SK-N-SH treated with all-trans-retinoic acid at 6 μM for 48 hours (cell line): ENCODE results near the gene CPSF4.

ENCODE experiments used
- ATAC-seq: fragments of 200-7000 bp; cut with Tn5 transposase; 3 replicates; pipeline ENCODE4 v1.9.1; 2020; ENCODE audit warnings: mild to moderate bottlenecking, moderate library complexity
- ARNTL ChIP-seq: fragments of 450-650 bp; formaldehyde crosslinking; IDR thresholded peaks from 2 replicates; pipeline ENCODE4 v1.5.0; 2020; ENCODE audit warnings: low read depth, mild to moderate bottlenecking, moderate library complexity, borderline replicate concordance
- BACH2 ChIP-seq: fragments of 250-450 bp; sonication (Bioruptor Pico); IDR thresholded peaks from 2 replicates; pipeline ENCODE4 v1.9.0; 2021; ENCODE audit warnings: mild to moderate bottlenecking, borderline replicate concordance
- ESRRG ChIP-seq: fragments of 250-450 bp; sonication (Bioruptor Pico); IDR thresholded peaks from 2 replicates; pipeline ENCODE4 v1.6.1; 2021; ENCODE audit warnings: mild to moderate bottlenecking
- GLIS3 ChIP-seq: fragments of 250-450 bp; sonication (Bioruptor Pico); IDR thresholded peaks from 2 replicates; pipeline ENCODE4 v1.5.0; 2020; ENCODE audit warnings: mild to moderate bottlenecking, moderate library complexity
- ISL1 ChIP-seq: fragments of 250-450 bp; sonication (Bioruptor Pico); IDR thresholded peaks from 2 replicates; pipeline ENCODE4 v2.1.2; 2022; ENCODE audit warnings: mild to moderate bottlenecking, moderate library complexity
- PPARA ChIP-seq: fragments of 250-450 bp; sonication (Bioruptor Pico); IDR thresholded peaks from 2 replicates; pipeline ENCODE4 v1.5.0; 2020; ENCODE audit warnings: mild to moderate bottlenecking, borderline replicate concordance
- RARB ChIP-seq: fragments of 250-450 bp; sonication (Bioruptor Pico); IDR thresholded peaks from 2 replicates; pipeline ENCODE4 v1.8.0; 2021; ENCODE audit warnings: mild to moderate bottlenecking, moderate library complexity
- TOX ChIP-seq: fragments of 250-450 bp; sonication (Bioruptor Pico); IDR thresholded peaks from 2 replicates; pipeline ENCODE4 v1.8.0; 2021; ENCODE audit warnings: mild to moderate bottlenecking, moderate library complexity, borderline replicate concordance
- ZNF70 ChIP-seq: fragments of 450-650 bp; formaldehyde crosslinking; IDR thresholded peaks from 2 replicates; pipeline ENCODE4 v1.5.0; 2020; ENCODE audit warnings: mild to moderate bottlenecking, moderate library complexity
- ZNF8 ChIP-seq: fragments of 450-650 bp; formaldehyde crosslinking; IDR thresholded peaks from 2 replicates; pipeline ENCODE4 v1.5.0; 2020; ENCODE audit warnings: mild to moderate bottlenecking, moderate library complexity
- TF ChIP-seq, protein P1 (sequence below): fragments of 250-450 bp; sonication (Bioruptor Pico); IDR thresholded peaks from 2 replicates; pipeline ENCODE4 v1.5.1; 2021; ENCODE audit warnings: mild to moderate bottlenecking, moderate library complexity
- TF ChIP-seq, protein P2 (sequence below): fragments of 250-450 bp; sonication (Bioruptor Pico); IDR thresholded peaks from 2 replicates; pipeline ENCODE4 v1.8.0; 2020; ENCODE audit warnings: mild to moderate bottlenecking, moderate library complexity, borderline replicate concordance
- TF ChIP-seq, protein P3 (sequence below): fragments of 250-450 bp; sonication (Bioruptor Pico); IDR thresholded peaks from 2 replicates; pipeline ENCODE4 v1.5.1; 2020; ENCODE audit warnings: low read depth, mild to moderate bottlenecking, moderate library complexity

The CPSF4 gene

DNA sequence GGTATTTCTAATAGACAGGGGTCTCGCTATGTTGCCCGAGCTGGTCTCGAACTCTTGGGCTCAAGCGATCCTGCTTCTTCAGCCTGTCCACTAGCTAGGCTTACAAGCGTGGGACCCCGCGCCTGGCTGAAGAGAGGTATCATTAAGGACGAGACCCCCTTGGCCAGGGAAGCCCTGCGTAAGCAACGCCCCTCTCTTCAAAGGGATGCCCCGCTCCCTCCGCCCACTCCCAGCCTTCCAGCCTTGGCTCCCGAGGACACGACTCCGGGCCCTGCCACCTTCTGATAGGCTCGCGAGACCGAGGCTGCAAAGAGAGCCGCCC lies 65.5 kb downstream of the CPSF4 start:
- peak; percentile 88 for ATAC-seq
- 0 out of 2 replicates have a peak, but pooled peaks have one; percentile 29 for TF ChIP-seq ZNF70 (CRISPR knock-in tag)
- TF ChIP-seq ZNF8 (CRISPR knock-in tag), result no peak

DNA sequence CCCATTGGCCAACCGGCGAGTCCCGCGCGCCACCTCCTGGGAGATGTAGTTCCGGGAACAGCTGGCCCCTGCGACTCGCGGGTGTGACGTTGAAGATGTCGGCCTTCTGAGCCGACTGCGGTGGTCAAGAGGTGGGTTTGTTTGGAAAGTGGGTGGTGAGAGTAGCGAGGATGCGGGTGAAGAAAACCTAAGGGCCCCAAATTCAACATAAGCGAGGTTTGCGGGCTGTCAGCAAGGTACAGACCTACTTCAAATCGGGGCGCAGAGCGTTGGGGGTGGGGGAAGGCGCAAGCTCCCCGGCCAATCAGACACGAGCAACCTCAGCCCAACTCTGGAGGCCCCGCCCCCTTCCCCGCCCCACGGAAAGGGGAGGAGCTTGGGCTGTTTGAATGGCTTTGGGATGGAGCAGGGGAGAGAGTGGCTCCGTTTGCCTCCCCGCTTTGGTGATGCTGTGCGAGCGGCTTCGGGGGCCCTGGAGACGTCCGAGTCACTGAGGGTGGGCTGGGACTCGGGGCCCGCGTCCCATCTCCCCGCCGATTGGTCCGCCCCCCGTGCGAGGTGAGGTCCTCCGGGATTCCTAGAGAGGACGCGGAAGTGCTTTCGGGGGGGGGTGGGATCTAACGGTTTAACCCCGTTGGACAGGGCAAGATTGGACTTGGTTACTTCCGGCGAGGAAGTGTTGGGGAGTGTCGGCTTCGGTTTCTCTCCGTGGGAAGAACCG lies 66.0 kb downstream of the CPSF4 start, which contains the start of gene ZKSCAN5:
ZKSCAN5 (plus strand) TSS at position 60 of the 721 bp plus-strand sequence. CDS start 1,383 bp downstream, outside the sequence.
- TF ChIP-seq BACH2 (CRISPR knock-in tag) (no peak), ZNF70 (CRISPR knock-in tag) (0 out of 2 replicates have a peak, but pooled peaks have one; percentile 17), ISL1 (CRISPR knock-in tag) (no peak), RARB (CRISPR knock-in tag) (peak; percentile 72), GLIS3 (CRISPR knock-in tag) (peak; percentile 5; the same call in 1 of the 2 replicates)
- TF ChIP-seq, protein P1, sequence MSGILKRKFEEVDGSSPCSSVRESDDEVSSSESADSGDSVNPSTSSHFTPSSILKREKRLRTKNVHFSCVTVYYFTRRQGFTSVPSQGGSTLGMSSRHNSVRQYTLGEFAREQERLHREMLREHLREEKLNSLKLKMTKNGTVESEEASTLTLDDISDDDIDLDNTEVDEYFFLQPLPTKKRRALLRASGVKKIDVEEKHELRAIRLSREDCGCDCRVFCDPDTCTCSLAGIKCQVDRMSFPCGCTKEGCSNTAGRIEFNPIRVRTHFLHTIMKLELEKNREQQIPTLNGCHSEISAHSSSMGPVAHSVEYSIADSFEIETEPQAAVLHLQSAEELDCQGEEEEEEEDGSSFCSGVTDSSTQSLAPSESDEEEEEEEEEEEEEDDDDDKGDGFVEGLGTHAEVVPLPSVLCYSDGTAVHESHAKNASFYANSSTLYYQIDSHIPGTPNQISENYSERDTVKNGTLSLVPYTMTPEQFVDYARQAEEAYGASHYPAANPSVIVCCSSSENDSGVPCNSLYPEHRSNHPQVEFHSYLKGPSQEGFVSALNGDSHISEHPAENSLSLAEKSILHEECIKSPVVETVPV (CRISPR knock-in tag), result no peak
- TF ChIP-seq, protein P2, sequence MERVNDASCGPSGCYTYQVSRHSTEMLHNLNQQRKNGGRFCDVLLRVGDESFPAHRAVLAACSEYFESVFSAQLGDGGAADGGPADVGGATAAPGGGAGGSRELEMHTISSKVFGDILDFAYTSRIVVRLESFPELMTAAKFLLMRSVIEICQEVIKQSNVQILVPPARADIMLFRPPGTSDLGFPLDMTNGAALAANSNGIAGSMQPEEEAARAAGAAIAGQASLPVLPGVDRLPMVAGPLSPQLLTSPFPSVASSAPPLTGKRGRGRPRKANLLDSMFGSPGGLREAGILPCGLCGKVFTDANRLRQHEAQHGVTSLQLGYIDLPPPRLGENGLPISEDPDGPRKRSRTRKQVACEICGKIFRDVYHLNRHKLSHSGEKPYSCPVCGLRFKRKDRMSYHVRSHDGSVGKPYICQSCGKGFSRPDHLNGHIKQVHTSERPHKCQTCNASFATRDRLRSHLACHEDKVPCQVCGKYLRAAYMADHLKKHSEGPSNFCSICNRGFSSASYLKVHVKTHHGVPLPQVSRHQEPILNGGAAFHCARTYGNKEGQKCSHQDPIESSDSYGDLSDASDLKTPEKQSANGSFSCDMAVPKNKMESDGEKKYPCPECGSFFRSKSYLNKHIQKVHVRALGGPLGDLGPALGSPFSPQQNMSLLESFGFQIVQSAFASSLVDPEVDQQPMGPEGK, result peak; percentile 99
- peak; percentile 80 for ATAC-seq

DNA sequence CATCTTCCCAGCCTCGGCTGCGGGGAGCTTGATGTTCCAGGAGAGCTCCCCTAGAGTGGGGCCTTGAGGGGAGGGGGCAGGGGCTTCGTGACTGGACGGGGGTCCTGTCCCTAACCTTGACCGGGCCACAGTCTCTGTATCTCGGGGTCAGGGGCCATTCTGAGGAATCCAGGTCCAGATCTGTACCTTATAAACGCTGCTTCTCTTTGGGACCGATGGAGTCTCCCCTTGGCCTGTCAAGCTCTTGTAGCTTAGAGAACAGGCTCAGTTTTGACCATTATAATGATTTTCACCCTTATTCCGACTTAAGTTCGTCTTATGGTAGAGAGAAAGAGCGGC lies 66.5 kb downstream of the CPSF4 start:
- ATAC-seq, result peak; percentile 4

More for the DNA sequence above, 66.5 kb downstream of the CPSF4 start:
- TF ChIP-seq TOX (CRISPR knock-in tag) (no peak), ISL1 (CRISPR knock-in tag) (no peak), ARNTL (CRISPR knock-in tag) (no peak), PPARA (CRISPR knock-in tag) (no peak), ZNF8 (CRISPR knock-in tag) (no peak), ESRRG (CRISPR knock-in tag) (no peak)
- TF ChIP-seq, protein P1 (CRISPR knock-in tag), result no peak
- TF ChIP-seq, protein P3, sequence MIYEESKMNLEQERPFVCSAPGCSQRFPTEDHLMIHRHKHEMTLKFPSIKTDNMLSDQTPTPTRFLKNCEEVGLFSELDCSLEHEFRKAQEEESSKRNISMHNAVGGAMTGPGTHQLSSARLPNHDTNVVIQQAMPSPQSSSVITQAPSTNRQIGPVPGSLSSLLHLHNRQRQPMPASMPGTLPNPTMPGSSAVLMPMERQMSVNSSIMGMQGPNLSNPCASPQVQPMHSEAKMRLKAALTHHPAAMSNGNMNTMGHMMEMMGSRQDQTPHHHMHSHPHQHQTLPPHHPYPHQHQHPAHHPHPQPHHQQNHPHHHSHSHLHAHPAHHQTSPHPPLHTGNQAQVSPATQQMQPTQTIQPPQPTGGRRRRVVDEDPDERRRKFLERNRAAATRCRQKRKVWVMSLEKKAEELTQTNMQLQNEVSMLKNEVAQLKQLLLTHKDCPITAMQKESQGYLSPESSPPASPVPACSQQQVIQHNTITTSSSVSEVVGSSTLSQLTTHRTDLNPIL (CRISPR knock-in tag), result no peak
- TF ChIP-seq, all 23 proteins: peak for 0
